Neuronal stem cell (in vitro differentiated cells): ENCODE measurements around the gene ZNF883.

Experiments used
- DNase-seq: peaks from one replicate; pipeline ENCODE4 v3.0.0-alpha.2; 2013; ENCODE audit warnings: low spot score
- H2AFZ ChIP-seq: one replicate; pipeline ENCODE4 v1.6.1; 2013; ENCODE audit warnings: mild to moderate bottlenecking, low read length, inconsistent platforms
- H2AK5ac ChIP-seq: 2 replicates; pipeline ENCODE4 v1.6.1; 2013; ENCODE audit warnings: low read depth, mild to moderate bottlenecking, inconsistent platforms, low read length, moderate library complexity, mixed read lengths
- H2BK120ac ChIP-seq: 2 replicates; pipeline ENCODE4 v1.6.1; 2013; ENCODE audit warnings: low read depth, mild to moderate bottlenecking, inconsistent platforms, low read length, moderate library complexity, mixed read lengths
- H2BK12ac ChIP-seq: one replicate; pipeline ENCODE4 v1.6.1; 2013; ENCODE audit warnings: low read length, inconsistent platforms
- H2BK15ac ChIP-seq: 2 replicates; pipeline ENCODE4 v1.6.1; 2013; ENCODE audit warnings: mild to moderate bottlenecking, low read length, inconsistent platforms, mixed read lengths
- H2BK5ac ChIP-seq: one replicate; pipeline ENCODE4 v1.6.1; 2013; ENCODE audit warnings: inconsistent platforms, mild to moderate bottlenecking, low read length, moderate library complexity
- H3K14ac ChIP-seq: one replicate; pipeline ENCODE4 v1.6.1; 2013; ENCODE audit warnings: low read length, inconsistent platforms
- H3K18ac ChIP-seq: 2 replicates; pipeline ENCODE4 v1.6.1; 2013; ENCODE audit warnings: low read length, inconsistent platforms
- H3K23ac ChIP-seq: 2 replicates; pipeline ENCODE4 v1.6.1; 2013; ENCODE audit warnings: low read depth, mild to moderate bottlenecking, mixed read lengths, low read length, inconsistent platforms; ENCODE audit not compliant: poor library complexity
- H3K27ac ChIP-seq: replicated peaks from 3 replicates; pipeline ENCODE4 v1.5.1; 2013; ENCODE audit warnings: low read length, inconsistent platforms
- H3K27me3 ChIP-seq, 3 experiments: 2 replicates each; pipeline ENCODE4 v1.6.1; 2013; ENCODE audit warnings: low read length in 3 of 3, mild to moderate bottlenecking in 2 of 3, inconsistent platforms in 1 of 3, low read depth in 1 of 3, mixed read lengths in 1 of 3, moderate library complexity in 1 of 3; ENCODE audit not compliant: control insufficient read depth in 3 of 3, insufficient read depth in 3 of 3
- H3K36me3 ChIP-seq, 2 donors: replicated peaks in 1 of 2; 2 replicates each; pipeline ENCODE4 v1.6.1; 2013; ENCODE audit warnings: low read length in 2 of 2; ENCODE audit not compliant: control insufficient read depth in 2 of 2, insufficient read depth in 2 of 2
- H3K4ac ChIP-seq: 2 replicates; pipeline ENCODE4 v1.6.1; 2013; ENCODE audit warnings: inconsistent platforms, mild to moderate bottlenecking, low read length, moderate library complexity
- H3K4me1 ChIP-seq, 2 donors: 1 replicate in 1 of 2; 2 replicates in 1 of 2; pipeline ENCODE4 v1.6.1; 2013; ENCODE audit warnings: low read length in 2 of 2, low read depth in 1 of 2; ENCODE audit not compliant: control insufficient read depth in 2 of 2, insufficient read depth in 1 of 2
- H3K4me2 ChIP-seq: one replicate; pipeline ENCODE4 v1.6.1; 2013; ENCODE audit warnings: mild to moderate bottlenecking, low read length, inconsistent platforms; ENCODE audit not compliant: insufficient read depth, poor library complexity, severe bottlenecking
- H3K4me3 ChIP-seq, 2 donors: 2 replicates each; pipeline ENCODE4 v1.5.1; 2013; ENCODE audit warnings: low read length in 2 of 2, mild to moderate bottlenecking in 2 of 2, inconsistent platforms in 1 of 2, moderate library complexity in 1 of 2
- H3K79me1 ChIP-seq: one replicate; pipeline ENCODE4 v1.6.1; 2013; ENCODE audit warnings: low read depth, mild to moderate bottlenecking, inconsistent platforms, low read length, moderate library complexity
- H3K9ac ChIP-seq: one replicate; pipeline ENCODE4 v1.6.1; 2013; ENCODE audit warnings: mild to moderate bottlenecking, low read depth, low read length, inconsistent platforms; ENCODE audit not compliant: poor library complexity
- H3K9me3 ChIP-seq, 2 donors: replicated peaks in 1 of 2; 2 replicates each; pipeline versions ENCODE3 to v1.6.1; 2013; ENCODE audit warnings: low read length in 2 of 2, mild to moderate bottlenecking in 2 of 2, inconsistent platforms in 1 of 2, low read depth in 1 of 2, mixed read lengths in 1 of 2, moderate library complexity in 1 of 2; ENCODE audit not compliant: control insufficient read depth in 2 of 2, insufficient read depth in 1 of 2
- H4K8ac ChIP-seq: one replicate; pipeline ENCODE4 v1.6.1; 2013; ENCODE audit warnings: low read depth, mild to moderate bottlenecking, inconsistent platforms, low read length, moderate library complexity
- H4K91ac ChIP-seq: one replicate; pipeline ENCODE4 v1.6.1; 2013; ENCODE audit warnings: low read length, low read depth, mild to moderate bottlenecking, inconsistent platforms; ENCODE audit not compliant: poor library complexity
- WGBS, 2 donors: extraction: QIAGEN DNeasy Blood & Tissue Kit; methylation state at CpG; one replicate each; pipeline ENCODE4 v1.1.7; 2013; ENCODE audit warnings: missing lambda C conversion rate in 2 of 2, mixed read lengths in 1 of 2; ENCODE audit not compliant: insufficient read length in 2 of 2, insufficient replicate concordance in 1 of 2; ENCODE audit errors: extremely low coverage in 2 of 2; 5-methylcytosine and 5-hydroxymethylcytosine counted together

The ZNF883 gene

DNA sequence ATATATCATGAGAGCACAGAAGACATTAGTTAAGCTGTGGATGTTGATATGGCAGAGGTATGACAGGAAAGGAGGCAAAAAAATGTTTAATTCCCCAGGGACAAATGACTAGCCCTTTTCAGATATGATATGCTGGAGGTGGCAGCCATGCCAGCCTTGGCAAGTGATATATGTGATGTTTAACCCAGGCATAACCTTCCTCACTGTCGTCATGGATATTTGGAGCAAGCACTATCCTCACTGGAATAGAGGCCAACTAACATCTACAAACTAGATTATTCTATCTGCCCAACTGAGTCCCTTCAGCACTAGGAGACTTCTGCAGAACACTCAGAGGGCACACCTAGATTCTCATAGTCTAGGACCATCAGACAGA, 94.0 kb downstream of the ZNF883 start:
- no peak overlapping the region for H3K27ac ChIP-seq
- no peak overlapping the region for H3K4ac ChIP-seq
- peaks cover 0 to 4% (median 0%) of the 10 kb centered on the region in 3 experiments for H3K27me3 ChIP-seq
- H3K4me2 ChIP-seq, result no peak overlapping the region
- no peaks in the 10 kb centered on the region for H3K9me3 ChIP-seq
- WGBS, 2 donors, result no CpG with 5 or more reads among the region's 1 CpG
- no peaks in the 10 kb centered on the region for H3K36me3 ChIP-seq
- H2BK12ac ChIP-seq, result no peak overlapping the region
- H4K8ac ChIP-seq, result no peak overlapping the region
- DNase-seq, result no peak
- H3K18ac ChIP-seq, result no peak overlapping the region
- H3K79me1 ChIP-seq, result no peaks in the 10 kb centered on the region
- H3K14ac ChIP-seq, result no peak overlapping the region
- no peak overlapping the region for H3K23ac ChIP-seq
- no peak overlapping the region for H3K9ac ChIP-seq
- no peak overlapping the region for H2AFZ ChIP-seq
- no peak overlapping the region for H2BK120ac ChIP-seq
- no peak overlapping the region for H4K91ac ChIP-seq
- H3K4me1 ChIP-seq, result no peaks in the 10 kb centered on the region
- H2BK15ac ChIP-seq, result no peak overlapping the region
- no peak overlapping the region for H2BK5ac ChIP-seq
- no peak overlapping the region for H3K4me3 ChIP-seq
- no peak overlapping the region for H2AK5ac ChIP-seq

DNA sequence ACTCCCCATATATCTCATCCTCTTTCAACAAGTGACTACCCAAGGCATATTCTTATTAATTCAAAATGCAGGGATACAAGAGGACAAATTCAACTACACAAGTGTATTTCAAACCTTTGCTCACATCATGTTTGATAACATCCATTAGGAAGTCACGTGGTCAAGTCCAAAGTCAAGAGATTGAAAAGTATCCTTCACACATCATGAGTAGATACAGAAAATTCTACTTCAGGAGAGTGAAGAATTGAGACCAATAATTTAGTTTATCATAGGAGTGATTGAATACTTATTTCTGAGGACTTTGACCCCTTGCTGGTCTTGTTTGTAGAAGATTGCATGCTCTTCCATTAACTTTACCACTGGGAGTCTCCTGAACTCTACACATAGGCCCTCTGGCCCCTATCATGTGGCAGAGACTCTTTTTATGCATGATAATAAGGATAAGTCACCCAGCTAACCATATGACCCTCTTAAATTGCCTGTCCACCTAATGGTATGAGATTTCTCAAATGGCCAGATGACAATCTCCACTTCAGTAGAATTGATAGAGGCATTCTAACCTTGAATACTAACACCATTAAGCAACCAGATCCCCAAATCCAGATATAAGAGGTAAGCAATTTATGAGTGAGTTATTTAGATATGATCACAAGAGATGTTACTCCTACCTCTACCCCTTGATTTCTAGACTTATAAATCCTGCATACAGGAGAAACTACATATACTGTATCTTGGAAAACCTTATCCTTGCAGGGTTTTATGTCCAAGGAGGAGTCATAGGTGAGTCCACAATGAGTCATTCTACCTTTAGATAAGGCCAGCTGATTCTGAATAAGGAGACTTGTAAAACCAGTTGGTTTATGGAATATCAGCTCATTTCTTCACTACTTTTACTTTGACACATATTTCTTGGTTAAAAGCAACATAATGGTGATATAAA, 94.7 kb downstream of the ZNF883 start:
- Histone ChIP-seq H2BK15ac (no peak overlapping the region), H3K4me3 (no peak overlapping the region), H4K8ac (no peak overlapping the region), H3K14ac (no peak overlapping the region), H3K36me3 (no peaks in the 10 kb centered on the region), H2BK120ac (no peak overlapping the region), H3K27me3 (peaks cover 0 to 4% (median 0%) of the 10 kb centered on the region in 3 experiments), H2BK5ac (no peak overlapping the region), H4K91ac (no peak overlapping the region), H3K4ac (no peak overlapping the region), H3K4me2 (no peak overlapping the region), H3K79me1 (no peaks in the 10 kb centered on the region), H2AFZ (no peak overlapping the region), H3K9ac (no peak overlapping the region), H3K23ac (no peak overlapping the region), H3K4me1 (no peaks in the 10 kb centered on the region), H3K27ac (no peak overlapping the region), H2AK5ac (no peak overlapping the region), H3K9me3 (no peaks in the 10 kb centered on the region), H2BK12ac (no peak overlapping the region), H3K18ac (no peak overlapping the region)
- WGBS, 2 donors, result no CpG with 5 or more reads among the region's 1 CpG
- no peak for DNase-seq

DNA sequence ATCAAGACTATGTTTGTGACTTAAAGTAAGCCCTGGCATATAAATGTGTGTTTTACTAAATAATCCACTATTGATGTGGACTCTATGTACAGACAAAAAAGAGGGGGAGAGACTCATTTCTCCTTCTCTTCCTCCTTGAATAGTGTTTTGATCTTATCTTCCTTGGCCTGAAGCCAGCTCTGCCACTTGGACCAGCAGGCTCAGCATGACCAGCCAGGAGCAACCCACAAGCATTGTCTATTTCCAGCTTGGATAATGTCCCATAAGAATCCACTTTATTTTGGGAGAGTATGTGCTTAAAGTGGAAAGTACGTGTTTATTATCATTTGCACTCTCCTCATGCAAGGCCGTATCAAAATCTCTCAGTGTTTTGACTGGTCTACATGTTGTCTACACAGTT, 97.5 kb downstream of the ZNF883 start:
- H3K27ac ChIP-seq, result no peak overlapping the region
- H3K18ac ChIP-seq, result no peak overlapping the region
- H3K14ac ChIP-seq, result no peak overlapping the region
- H4K8ac ChIP-seq, result no peak overlapping the region
- no peaks in the 10 kb centered on the region for H3K79me1 ChIP-seq
- no peak overlapping the region for H3K4me3 ChIP-seq
- no peak for DNase-seq
- H4K91ac ChIP-seq, result no peak overlapping the region
- WGBS, 2 donors, result no CpG with 5 or more reads among the region's 2 CpGs
- no peak overlapping the region for H2BK12ac ChIP-seq
- no peak overlapping the region for H2BK15ac ChIP-seq
- peaks cover 0 to 2% of the 10 kb centered on the region in 2 donors for H3K9me3 ChIP-seq
- no peaks in the 10 kb centered on the region for H3K36me3 ChIP-seq
- H3K23ac ChIP-seq, result no peak overlapping the region
- no peak overlapping the region for H2BK5ac ChIP-seq
- H2AK5ac ChIP-seq, result no peak overlapping the region
- no peak overlapping the region for H3K4ac ChIP-seq
- peaks cover 0 to 4% (median 0%) of the 10 kb centered on the region in 3 experiments for H3K27me3 ChIP-seq
- no peaks in the 10 kb centered on the region for H3K4me1 ChIP-seq
- H3K4me2 ChIP-seq, result no peak overlapping the region
- no peak overlapping the region for H2BK120ac ChIP-seq
- H2AFZ ChIP-seq, result no peak overlapping the region
- no peak overlapping the region for H3K9ac ChIP-seq

DNA sequence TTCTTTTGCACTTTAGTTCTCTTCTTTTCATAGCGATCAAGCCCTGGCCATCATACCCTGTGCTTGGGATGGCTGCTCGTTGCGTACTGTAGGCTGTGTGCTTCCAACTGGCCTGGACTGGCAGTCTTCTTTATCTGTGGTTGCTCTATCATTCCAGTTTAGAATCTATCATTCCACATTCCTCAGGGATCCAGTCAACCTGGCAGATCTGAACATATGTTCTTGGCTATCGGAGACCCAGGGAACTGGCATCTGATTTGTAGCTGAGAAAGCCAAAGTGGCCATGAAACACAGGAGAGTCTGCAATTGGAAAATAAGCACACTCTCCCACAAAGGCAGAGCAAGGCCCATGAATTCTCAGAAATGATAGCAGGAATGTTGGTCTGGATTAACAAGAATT, 98.7 kb downstream of the ZNF883 start:
- no peaks in the 10 kb centered on the region for H3K36me3 ChIP-seq
- no peak overlapping the region for H3K9ac ChIP-seq
- no peak overlapping the region for H3K4ac ChIP-seq
- H3K9me3 ChIP-seq, result peaks cover 0 to 2% of the 10 kb centered on the region in 2 donors
- DNase-seq, result no peak
- H3K27me3 ChIP-seq, result peaks cover 0 to 6% (median 0%) of the 10 kb centered on the region in 3 experiments
- no peak overlapping the region for H4K91ac ChIP-seq
- H3K23ac ChIP-seq, result no peak overlapping the region
- no peaks in the 10 kb centered on the region for H3K4me1 ChIP-seq
- H3K4me3 ChIP-seq, result no peak overlapping the region
- no peak overlapping the region for H3K14ac ChIP-seq
- H3K79me1 ChIP-seq, result no peaks in the 10 kb centered on the region
- H3K4me2 ChIP-seq, result no peak overlapping the region
- H3K27ac ChIP-seq, result no peak overlapping the region
- H2AFZ ChIP-seq, result no peak overlapping the region
- H2BK15ac ChIP-seq, result no peak overlapping the region
- H3K18ac ChIP-seq, result no peak overlapping the region
- no peak overlapping the region for H2BK12ac ChIP-seq
- WGBS, 2 donors, result no CpG with 5 or more reads among the region's 4 CpGs
- no peak overlapping the region for H2BK5ac ChIP-seq
- H2BK120ac ChIP-seq, result no peak overlapping the region
- H4K8ac ChIP-seq, result no peak overlapping the region
- no peak overlapping the region for H2AK5ac ChIP-seq
